Measurements from ENCODE around the gene SMPD4.
"Not testable (repeated sequence)": the region's sequence is repeated elsewhere in the genome, so short reads cannot be mapped to it uniquely, and the experiment has no call there.

SMPD4 gene

DNA sequence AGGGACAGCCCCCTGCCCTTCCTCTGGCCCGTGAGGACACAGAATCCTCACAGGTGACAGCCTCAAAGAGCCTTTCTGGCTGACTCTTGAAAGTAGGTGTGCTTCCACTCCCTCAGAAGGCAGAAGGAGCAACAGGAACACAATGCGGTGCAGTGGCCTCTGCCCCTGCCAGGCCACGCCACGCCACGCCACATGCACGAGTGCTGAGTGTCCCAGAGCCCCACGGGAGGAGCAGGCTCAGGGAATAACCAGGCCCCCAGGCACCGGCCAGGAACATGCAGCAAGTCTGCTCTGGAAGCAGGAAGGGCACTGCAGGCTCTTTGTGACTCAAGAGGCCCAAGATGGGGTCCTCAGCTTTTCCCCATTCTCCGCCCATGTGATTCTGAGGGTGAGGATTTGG lies 18.4 kb downstream of the SMPD4 start:
- Histone ChIP-seq H3K4me1 (ENCODE audit: control insufficient read depth in 1 of 2, insufficient read depth in 1 of 2, low read depth in 1 of 2, low read length in 1 of 2) (no peaks in the 10 kb centered on the region), H3K4me3 (ENCODE audit: low read depth in 1 of 2, low read length in 1 of 2) (no peak overlapping the region), H3K9me3 (no peaks in the 10 kb centered on the region), H3K27me3 (no peaks in the 10 kb centered on the region), H3K27ac (no peak overlapping the region), H3K36me3 (peaks cover 76% of the 10 kb centered on the region)
- no peak for TF ChIP-seq CTCF (IDR thresholded peaks at IDR 0.05)

DNA sequence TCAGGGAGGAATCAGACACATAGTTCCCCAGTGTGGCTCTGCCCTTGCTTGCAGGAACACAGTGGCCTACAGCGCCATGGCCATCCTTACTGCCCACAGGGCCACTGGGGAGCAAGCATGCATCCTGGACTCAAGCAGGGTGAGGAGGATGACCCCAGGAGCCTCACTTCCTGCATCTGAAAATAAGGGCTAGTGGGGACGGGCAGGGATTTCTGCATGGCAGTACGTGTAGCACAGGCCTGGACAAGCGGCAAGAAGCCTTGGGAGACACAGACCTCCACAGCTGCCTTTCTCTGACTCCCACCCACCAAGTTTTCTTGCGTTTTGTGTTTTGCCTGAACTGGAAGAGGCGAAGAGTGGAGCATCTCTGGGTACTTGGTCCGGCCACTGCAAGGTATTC lies 18.9 kb downstream of the SMPD4 start:
- H3K9me3 ChIP-seq: not testable (repeated sequence)
- H3K36me3 ChIP-seq: peaks cover 72% of the 10 kb centered on the region

DNA sequence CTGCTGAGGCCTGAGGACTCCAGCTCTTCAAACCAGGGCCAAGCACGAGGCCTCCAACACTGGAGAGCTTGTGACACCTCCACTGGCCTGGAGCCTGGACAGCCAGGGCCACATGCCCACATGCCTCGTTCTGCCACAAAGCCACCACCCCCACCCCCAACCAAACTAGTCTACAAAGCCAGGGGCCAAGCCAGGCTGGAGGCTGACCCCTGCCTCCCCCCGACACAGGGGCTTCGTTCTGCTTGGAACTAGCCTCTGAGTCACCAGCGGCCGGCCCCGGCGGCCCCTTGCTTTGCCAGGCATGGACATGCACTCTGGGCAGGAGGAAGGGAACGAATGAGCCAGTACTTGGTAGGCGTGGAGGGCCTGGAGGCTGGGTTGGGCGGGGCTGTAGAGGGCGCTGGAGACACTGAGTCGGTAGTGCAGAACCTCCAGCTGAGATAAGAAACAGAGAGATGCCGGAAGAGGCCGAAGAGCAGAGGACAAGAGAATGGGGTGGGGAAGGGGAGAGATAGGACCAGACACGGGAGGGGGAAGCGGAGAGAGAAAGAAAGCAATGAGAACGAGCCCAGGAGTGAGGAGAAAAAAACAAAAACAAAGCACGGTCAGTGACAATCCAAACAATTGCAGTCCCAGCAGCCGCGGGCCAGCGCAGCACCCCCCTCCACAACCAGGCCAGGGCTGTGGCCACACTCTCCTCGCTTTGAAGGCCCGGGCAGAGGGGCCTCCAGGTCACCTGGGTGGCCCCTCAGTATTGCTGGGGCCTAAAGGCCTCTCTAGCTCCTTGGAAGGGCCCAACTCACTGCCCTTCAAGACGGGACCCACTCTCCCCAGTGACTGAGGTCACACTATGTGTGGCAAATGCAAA lies 20.3 kb downstream of the SMPD4 start:
- peaks cover 60% of the 10 kb centered on the region for H3K36me3 ChIP-seq
- not testable (repeated sequence) for H3K4me1 ChIP-seq (ENCODE audit: control insufficient read depth in 1 of 2, insufficient read depth in 1 of 2, low read depth in 1 of 2, low read length in 1 of 2); H3K27me3 ChIP-seq; H3K4me3 ChIP-seq (ENCODE audit: low read depth in 1 of 2, low read length in 1 of 2); H3K9me3 ChIP-seq; H3K27ac ChIP-seq

More for the DNA sequence above, 18.9 kb downstream of the SMPD4 start:
- H3K27ac ChIP-seq; H3K4me3 ChIP-seq (ENCODE audit: low read depth in 1 of 2, low read length in 1 of 2); H3K4me1 ChIP-seq (ENCODE audit: control insufficient read depth in 1 of 2, insufficient read depth in 1 of 2, low read depth in 1 of 2, low read length in 1 of 2); H3K27me3 ChIP-seq: not testable (repeated sequence)

- Histone ChIP-seq H3K9me3 (no peaks in the 10 kb centered on the region), H3K36me3 (peaks cover 56% of the 10 kb centered on the region), H3K27me3 (no peaks in the 10 kb centered on the region), H3K4me3 (ENCODE audit: low read depth in 1 of 2, low read length in 1 of 2) (no peak overlapping the region), H3K4me1 (ENCODE audit: control insufficient read depth in 1 of 2, insufficient read depth in 1 of 2, low read depth in 1 of 2, low read length in 1 of 2) (no peaks in the 10 kb centered on the region), H3K27ac (no peak overlapping the region)
- no peak for TF ChIP-seq CTCF (IDR thresholded peaks at IDR 0.05)
Observed at GRCh38 chr2:130160131-130160530, 21.3 kb downstream of the SMPD4 start.

DNA sequence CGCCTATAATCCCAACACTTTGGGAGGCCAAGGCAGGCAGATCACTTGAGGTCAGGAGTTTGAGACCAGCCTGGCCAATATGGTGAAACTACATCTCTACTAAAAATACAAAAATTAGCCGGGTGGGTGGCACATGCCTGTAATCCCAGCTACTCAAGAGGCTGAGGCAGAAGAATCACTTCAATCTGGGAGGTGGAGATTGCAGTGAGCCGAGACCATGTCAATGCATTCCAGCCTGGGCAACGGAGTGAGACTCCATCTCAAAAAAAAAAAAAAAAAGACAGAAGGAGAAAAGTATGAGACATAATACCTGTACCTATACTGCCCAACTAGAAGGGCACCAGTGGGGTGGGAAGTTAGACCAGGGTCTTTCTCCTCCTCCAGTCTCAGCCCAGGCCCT lies 22.0 kb downstream of the SMPD4 start:
- not testable (repeated sequence) for H3K27ac ChIP-seq; H3K9me3 ChIP-seq; H3K4me3 ChIP-seq (ENCODE audit: low read depth in 1 of 2, low read length in 1 of 2); H3K27me3 ChIP-seq; H3K4me1 ChIP-seq (ENCODE audit: control insufficient read depth in 1 of 2, insufficient read depth in 1 of 2, low read depth in 1 of 2, low read length in 1 of 2)
- H3K36me3 ChIP-seq: peaks cover 58% of the 10 kb centered on the region

DNA sequence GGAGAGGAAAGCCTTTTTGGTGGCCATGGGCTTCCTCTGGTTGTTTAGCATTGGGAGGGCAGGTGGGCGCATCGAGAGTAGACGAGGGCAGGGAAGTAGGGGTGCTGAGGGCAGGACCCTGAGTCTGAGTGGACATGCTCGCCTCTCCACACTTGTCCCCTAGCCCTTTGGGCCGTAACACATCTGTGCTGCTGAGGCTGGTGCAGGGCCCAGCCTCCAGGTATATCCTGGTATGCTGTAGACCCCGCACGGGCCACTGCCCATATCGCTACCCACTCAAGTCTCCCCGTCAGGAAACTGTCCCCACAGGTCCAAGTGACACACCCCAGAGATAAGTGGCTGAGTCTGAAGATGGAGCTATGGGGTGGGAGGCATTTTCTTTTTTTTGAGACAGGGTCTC lies 22.8 kb downstream of the SMPD4 start:
- Histone ChIP-seq H3K27me3 (no peaks in the 10 kb centered on the region), H3K36me3 (peaks cover 58% of the 10 kb centered on the region), H3K4me3 (ENCODE audit: low read depth in 1 of 2, low read length in 1 of 2) (no peak overlapping the region), H3K9me3 (no peaks in the 10 kb centered on the region), H3K4me1 (ENCODE audit: control insufficient read depth in 1 of 2, insufficient read depth in 1 of 2, low read depth in 1 of 2, low read length in 1 of 2) (no peaks in the 10 kb centered on the region), H3K27ac (no peak overlapping the region)
- no peak for TF ChIP-seq CTCF (IDR thresholded peaks at IDR 0.05)

DNA sequence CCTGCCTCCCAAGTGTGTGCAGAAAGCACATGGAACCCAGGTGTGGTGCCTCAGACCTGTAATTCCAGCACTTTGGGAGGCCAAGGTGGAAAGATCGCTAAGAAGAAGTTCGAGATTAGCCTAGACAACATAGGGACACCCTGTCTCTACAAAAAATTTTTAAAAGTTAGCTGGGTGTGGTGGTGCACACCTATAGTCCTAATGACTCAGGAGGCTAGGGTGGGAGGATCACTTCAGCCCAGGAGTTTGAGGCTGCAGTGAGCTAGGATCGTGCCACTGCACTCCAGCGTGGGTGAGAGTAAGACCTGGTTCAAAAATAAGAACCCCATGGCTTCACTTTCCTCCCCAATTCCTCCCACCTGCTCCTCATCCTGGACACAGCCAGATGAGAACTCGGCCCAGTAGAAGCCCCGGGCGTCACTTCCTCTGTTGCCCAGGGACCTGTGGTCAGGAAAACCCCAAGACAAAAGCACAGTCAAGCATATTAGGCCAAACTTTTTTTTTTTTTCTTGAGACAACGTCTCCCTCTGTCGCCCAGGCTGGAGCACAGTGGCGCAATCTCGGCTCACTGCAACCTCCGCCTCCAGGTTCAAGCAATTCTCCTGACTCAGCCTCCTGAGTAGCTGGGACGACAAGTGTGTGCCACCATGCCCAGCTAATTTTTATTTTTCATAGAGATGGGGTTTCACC lies 23.4 kb downstream of the SMPD4 start:
- not testable (repeated sequence) for H3K27ac ChIP-seq
- H3K36me3 ChIP-seq: peaks cover 58% of the 10 kb centered on the region

GRCh38 chr2:130157354-130157753 lies 24.0 kb downstream of the SMPD4 start:
- H3K4me3 ChIP-seq (ENCODE audit: low read depth in 1 of 2, low read length in 1 of 2); H3K27me3 ChIP-seq; H3K27ac ChIP-seq; H3K9me3 ChIP-seq; H3K4me1 ChIP-seq (ENCODE audit: control insufficient read depth in 1 of 2, insufficient read depth in 1 of 2, low read depth in 1 of 2, low read length in 1 of 2): not testable (repeated sequence)
- H3K36me3 ChIP-seq: peaks cover 58% of the 10 kb centered on the region

More for the DNA sequence above, 23.4 kb downstream of the SMPD4 start:
- not testable (repeated sequence) for H3K4me3 ChIP-seq (ENCODE audit: low read depth in 1 of 2, low read length in 1 of 2); H3K9me3 ChIP-seq; H3K27me3 ChIP-seq; H3K4me1 ChIP-seq (ENCODE audit: control insufficient read depth in 1 of 2, insufficient read depth in 1 of 2, low read depth in 1 of 2, low read length in 1 of 2)
